ENCODE results near the gene SYCE3.
"Not testable (repeated sequence)": the region's sequence is repeated elsewhere in the genome, so short reads cannot be mapped to it uniquely, and the experiment has no call there.

GRCh38 chr22:50533856-50534711, 28.6 kb downstream of the SYCE3 start:
- TF ChIP-seq, protein P1, sequence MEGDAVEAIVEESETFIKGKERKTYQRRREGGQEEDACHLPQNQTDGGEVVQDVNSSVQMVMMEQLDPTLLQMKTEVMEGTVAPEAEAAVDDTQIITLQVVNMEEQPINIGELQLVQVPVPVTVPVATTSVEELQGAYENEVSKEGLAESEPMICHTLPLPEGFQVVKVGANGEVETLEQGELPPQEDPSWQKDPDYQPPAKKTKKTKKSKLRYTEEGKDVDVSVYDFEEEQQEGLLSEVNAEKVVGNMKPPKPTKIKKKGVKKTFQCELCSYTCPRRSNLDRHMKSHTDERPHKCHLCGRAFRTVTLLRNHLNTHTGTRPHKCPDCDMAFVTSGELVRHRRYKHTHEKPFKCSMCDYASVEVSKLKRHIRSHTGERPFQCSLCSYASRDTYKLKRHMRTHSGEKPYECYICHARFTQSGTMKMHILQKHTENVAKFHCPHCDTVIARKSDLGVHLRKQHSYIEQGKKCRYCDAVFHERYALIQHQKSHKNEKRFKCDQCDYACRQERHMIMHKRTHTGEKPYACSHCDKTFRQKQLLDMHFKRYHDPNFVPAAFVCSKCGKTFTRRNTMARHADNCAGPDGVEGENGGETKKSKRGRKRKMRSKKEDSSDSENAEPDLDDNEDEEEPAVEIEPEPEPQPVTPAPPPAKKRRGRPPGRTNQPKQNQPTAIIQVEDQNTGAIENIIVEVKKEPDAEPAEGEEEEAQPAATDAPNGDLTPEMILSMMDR (IDR thresholded peaks at IDR 0.05; ENCODE audit: low read depth, low read length, poor library complexity, severe bottlenecking), result not testable (repeated sequence)
- TF ChIP-seq EZH2phosphoT487 (IDR thresholded peaks at IDR 0.05; ENCODE audit: borderline replicate concordance, low read length), result not testable (repeated sequence)

All from DOHH2 (cell line).